Hematopoietic multipotent progenitor cell treated with erythropoietin and hydrocortisone succinate and interleukin-3 and kit ligand, for 15 days (in vitro differentiated cells): ENCODE data around the gene TRMT1L.
"Not testable (repeated sequence)": the region's sequence is repeated elsewhere in the genome, so short reads cannot be mapped to it uniquely, and the experiment has no call there.

ENCODE experiments used
- DNase-seq: peaks from one replicate; pipeline ENCODE4 v3.0.0-alpha.2; 2015; ENCODE audit warnings: low spot score

TRMT1L gene

GRCh38 chr1:185156854-185157598 is at the start of gene TRMT1L, which contains the start of gene SWT1:
Gene TRMT1L, minus strand, starts transcription at chr1:185156953. Its CDS starts 241 bp downstream, at chr1:185156712.
Gene SWT1, plus strand, starts transcription at chr1:185157167. Its CDS starts 3,675 bp downstream, at chr1:185160842.
- DNase-seq = peak; percentile 99

GRCh38 chr1:185200889-185201288 is 44.1 kb upstream of the TRMT1L start:
- DNase-seq = no peak

GRCh38 chr1:185198712-185199111 is 42.0 kb upstream of the TRMT1L start:
- not testable (repeated sequence) for DNase-seq

- DNase-seq = no peak
Observed at GRCh38 chr1:185193756-185194155, 37.0 kb upstream of the TRMT1L start.

- DNase-seq = peak; percentile 83
Observed at GRCh38 chr1:185170291-185170848, 13.6 kb upstream of the TRMT1L start.

- peak; percentile 62 for DNase-seq
Observed at GRCh38 chr1:185166106-185166505, 9.4 kb upstream of the TRMT1L start.

- DNase-seq = no peak
Observed at GRCh38 chr1:185162491-185162890, 5.7 kb upstream of the TRMT1L start.

GRCh38 chr1:185159966-185160365 is 3.2 kb upstream of the TRMT1L start:
- no peak for DNase-seq

- peak; percentile 54 for DNase-seq
Observed at GRCh38 chr1:185158800-185159199, 2.0 kb upstream of the TRMT1L start.

- DNase-seq = peak; percentile 55
Observed at GRCh38 chr1:185157599-185158412, 1.1 kb upstream of the TRMT1L start.

- no peak for DNase-seq
Observed at GRCh38 chr1:185156288-185156853, 382 bp downstream of the TRMT1L start.

GRCh38 chr1:185155600-185156287 is 1.0 kb downstream of the TRMT1L start:
- DNase-seq = peak; percentile 59

- DNase-seq = peak; percentile 62
Observed at GRCh38 chr1:185154912-185155513, 1.7 kb downstream of the TRMT1L start.

GRCh38 chr1:185152187-185152767 is 4.5 kb downstream of the TRMT1L start:
- no peak for DNase-seq

GRCh38 chr1:185151215-185151614 is 5.5 kb downstream of the TRMT1L start:
- peak; percentile 72 for DNase-seq

- no peak for DNase-seq
Observed at GRCh38 chr1:185144233-185144632, 12.5 kb downstream of the TRMT1L start.

- DNase-seq = no peak
Observed at GRCh38 chr1:185139246-185139645, 17.5 kb downstream of the TRMT1L start.

GRCh38 chr1:185137896-185138545 is 18.7 kb downstream of the TRMT1L start:
- peak; percentile 48 for DNase-seq

- DNase-seq = no peak
Observed at GRCh38 chr1:185132534-185132933, 24.2 kb downstream of the TRMT1L start.

GRCh38 chr1:185129708-185130107 is 27.0 kb downstream of the TRMT1L start:
- no peak for DNase-seq
